ENCODE results near the gene FGF14.

Gene FGF14

GRCh38 chr13:101989798-101990350, 412.0 kb downstream of the FGF14 start:
- no peaks in the 10 kb centered on the region for H3K79me2 ChIP-seq (ENCODE audit: insufficient read depth, low read length)
- H4K20me1 ChIP-seq (ENCODE audit: low read depth, low read length) = no peaks in the 10 kb centered on the region
- no peaks in the 10 kb centered on the region for H3K27me3 ChIP-seq (ENCODE audit: low read length)
- no peaks in the 10 kb centered on the region for H3F3A ChIP-seq (ENCODE audit: insufficient read depth)
- no peaks in the 10 kb centered on the region for H3K36me3 ChIP-seq (ENCODE audit: low read length)
- H2AFZ ChIP-seq (ENCODE audit: low read depth, low read length, severe bottlenecking) = no peak overlapping the region
- no peaks in the 10 kb centered on the region for H3K9me2 ChIP-seq (replicated peaks; ENCODE audit: insufficient read depth, low read length)
- H3K9me3 ChIP-seq (ENCODE audit: insufficient read depth, low read length) = no peaks in the 10 kb centered on the region
- no peak overlapping the region for H3K4me2 ChIP-seq (ENCODE audit: low read depth, low read length, poor library complexity, severe bottlenecking)
- no peak overlapping the region for H3K9ac ChIP-seq (ENCODE audit: low read length)
- no peak for TF ChIP-seq EZH2phosphoT487 (conservative IDR thresholded peaks at IDR 0.05; ENCODE audit: low read length)
- TF ChIP-seq CTCF (IDR thresholded peaks at IDR 0.05; ENCODE audit: insufficient read depth, low read length, poor library complexity, severe bottlenecking) = no peak
- no peak overlapping the region for H3K27ac ChIP-seq (ENCODE audit: low read depth, low read length)
- no peak overlapping the region for H3K4me3 ChIP-seq (ENCODE audit: insufficient read depth, low read length, poor library complexity, severe bottlenecking)

- Histone ChIP-seq H3K27me3 (ENCODE audit: low read length) (no peaks in the 10 kb centered on the region), H3F3A (ENCODE audit: insufficient read depth) (no peaks in the 10 kb centered on the region), H3K4me3 (ENCODE audit: insufficient read depth, low read length, poor library complexity, severe bottlenecking) (no peak overlapping the region), H3K9me3 (ENCODE audit: insufficient read depth, low read length) (no peaks in the 10 kb centered on the region), H3K27ac (ENCODE audit: low read depth, low read length) (no peak overlapping the region), H3K4me2 (ENCODE audit: low read depth, low read length, poor library complexity, severe bottlenecking) (no peak overlapping the region), H3K9ac (ENCODE audit: low read length) (no peak overlapping the region), H3K36me3 (ENCODE audit: low read length) (no peaks in the 10 kb centered on the region), H4K20me1 (ENCODE audit: low read depth, low read length) (no peaks in the 10 kb centered on the region), H3K79me2 (ENCODE audit: insufficient read depth, low read length) (no peaks in the 10 kb centered on the region), H3K9me2 (replicated peaks; ENCODE audit: insufficient read depth, low read length) (no peaks in the 10 kb centered on the region), H2AFZ (ENCODE audit: low read depth, low read length, severe bottlenecking) (no peak overlapping the region)
- no peak for TF ChIP-seq EZH2phosphoT487 (conservative IDR thresholded peaks at IDR 0.05; ENCODE audit: low read length)
These were observed 413.7 kb downstream of the FGF14 start for GRCh38 chr13:101988140-101988539.

- H3K9me3 ChIP-seq (ENCODE audit: insufficient read depth, low read length) = no peaks in the 10 kb centered on the region
- no peaks in the 10 kb centered on the region for H3K9me2 ChIP-seq (replicated peaks; ENCODE audit: insufficient read depth, low read length)
- H2AFZ ChIP-seq (ENCODE audit: low read depth, low read length, severe bottlenecking) = no peak overlapping the region
- no peak overlapping the region for H3K9ac ChIP-seq (ENCODE audit: low read length)
- H3K4me2 ChIP-seq (ENCODE audit: low read depth, low read length, poor library complexity, severe bottlenecking) = no peak overlapping the region
- H3K4me3 ChIP-seq (ENCODE audit: insufficient read depth, low read length, poor library complexity, severe bottlenecking) = no peak overlapping the region
- H3K27me3 ChIP-seq (ENCODE audit: low read length) = no peaks in the 10 kb centered on the region
- H3K36me3 ChIP-seq (ENCODE audit: low read length) = no peaks in the 10 kb centered on the region
- TF ChIP-seq EZH2phosphoT487 (conservative IDR thresholded peaks at IDR 0.05; ENCODE audit: low read length) (no peak), CTCF (IDR thresholded peaks at IDR 0.05; ENCODE audit: insufficient read depth, low read length, poor library complexity, severe bottlenecking) (no peak)
- no peaks in the 10 kb centered on the region for H3F3A ChIP-seq (ENCODE audit: insufficient read depth)
- no peak overlapping the region for H3K27ac ChIP-seq (ENCODE audit: low read depth, low read length)
- H4K20me1 ChIP-seq (ENCODE audit: low read depth, low read length) = no peaks in the 10 kb centered on the region
- no peaks in the 10 kb centered on the region for H3K79me2 ChIP-seq (ENCODE audit: insufficient read depth, low read length)
These were observed 415.5 kb downstream of the FGF14 start for GRCh38 chr13:101986316-101986715.

GRCh38 chr13:101985321-101985720, 416.5 kb downstream of the FGF14 start:
- Histone ChIP-seq H3K4me3 (ENCODE audit: insufficient read depth, low read length, poor library complexity, severe bottlenecking) (no peak overlapping the region), H3K4me2 (ENCODE audit: low read depth, low read length, poor library complexity, severe bottlenecking) (no peak overlapping the region), H3K36me3 (ENCODE audit: low read length) (no peaks in the 10 kb centered on the region), H4K20me1 (ENCODE audit: low read depth, low read length) (no peaks in the 10 kb centered on the region), H3K27me3 (ENCODE audit: low read length) (no peaks in the 10 kb centered on the region), H3K79me2 (ENCODE audit: insufficient read depth, low read length) (no peaks in the 10 kb centered on the region), H2AFZ (ENCODE audit: low read depth, low read length, severe bottlenecking) (no peak overlapping the region), H3K9me2 (replicated peaks; ENCODE audit: insufficient read depth, low read length) (no peaks in the 10 kb centered on the region), H3K27ac (ENCODE audit: low read depth, low read length) (no peak overlapping the region), H3K9ac (ENCODE audit: low read length) (no peak overlapping the region), H3F3A (ENCODE audit: insufficient read depth) (no peaks in the 10 kb centered on the region), H3K9me3 (ENCODE audit: insufficient read depth, low read length) (no peaks in the 10 kb centered on the region)
- TF ChIP-seq EZH2phosphoT487 (conservative IDR thresholded peaks at IDR 0.05; ENCODE audit: low read length) (no peak), CTCF (IDR thresholded peaks at IDR 0.05; ENCODE audit: insufficient read depth, low read length, poor library complexity, severe bottlenecking) (no peak)
